Kidney epithelial cell (primary cell): ENCODE measurements around the gene SOX6. TPM values are rescaled to one million over a fixed set of nuclear protein-coding genes. Genes with fewer than 3 reads are reported as not detected.

Experiments
- DNase-seq: peaks from one replicate; pipeline ENCODE4 v3.0.0-alpha.2; 2010; ENCODE audit warnings: low read depth
- H3K27me3 ChIP-seq: 2 replicates; pipeline ENCODE4 v1.6.0; 2011; ENCODE audit warnings: low read length; ENCODE audit not compliant: control insufficient read depth, insufficient read depth
- H3K36me3 ChIP-seq: 2 replicates; pipeline ENCODE4 v1.5.1; 2011; ENCODE audit warnings: low read length; ENCODE audit not compliant: control insufficient read depth, insufficient read depth
- H3K4me3 ChIP-seq: 2 replicates; pipeline ENCODE4 v1.5.1; 2011; ENCODE audit warnings: low read depth, mild to moderate bottlenecking, control low read depth, low read length
- CTCF ChIP-seq: IDR thresholded peaks from 2 replicates; pipeline ENCODE4 v1.5.1; 2011; ENCODE audit warnings: mild to moderate bottlenecking, moderate library complexity, low read length, control low read depth, inconsistent platforms; ENCODE audit not compliant: insufficient read depth, poor library complexity, severe bottlenecking
- total RNA-seq: library from RNA; depleted of rRNA; stranded (reverse); fragments of >200 nt; gene quantifications from 2 replicates; pipeline ENCODE4 v1.2.3, GENCODE V29; 2015

The SOX6 gene
- total RNA-seq, 1 donor from 2014 or later, result 2.7 TPM

GRCh38 chr11:15936011-15936410 is 420.3 kb downstream of the SOX6 start:
- no peak for TF ChIP-seq CTCF
- no peak for DNase-seq

GRCh38 chr11:15935373-15935772 is 421.0 kb downstream of the SOX6 start:
- DNase-seq, result no peak
- H3K27me3 ChIP-seq, result no peaks in the 10 kb centered on the region
- no peaks in the 10 kb centered on the region for H3K36me3 ChIP-seq
- no peak overlapping the region for H3K4me3 ChIP-seq
- TF ChIP-seq CTCF, result no peak

More at GRCh38 chr11:15936011-15936410, 420.3 kb downstream of the SOX6 start:
- H3K36me3 ChIP-seq, result no peaks in the 10 kb centered on the region
- no peaks in the 10 kb centered on the region for H3K27me3 ChIP-seq
- no peak overlapping the region for H3K4me3 ChIP-seq

GRCh38 chr11:15933886-15934625 is 422.3 kb downstream of the SOX6 start:
- no peaks in the 10 kb centered on the region for H3K27me3 ChIP-seq
- no peaks in the 10 kb centered on the region for H3K36me3 ChIP-seq
- no peak overlapping the region for H3K4me3 ChIP-seq
- no peak for TF ChIP-seq CTCF
- DNase-seq, result no peak

- Histone ChIP-seq H3K4me3 (no peak overlapping the region), H3K27me3 (no peaks in the 10 kb centered on the region), H3K36me3 (no peaks in the 10 kb centered on the region)
- no peak for TF ChIP-seq CTCF
- DNase-seq, result no peak
These were observed 423.9 kb downstream of the SOX6 start for GRCh38 chr11:15932417-15932816.

GRCh38 chr11:15931497-15931896 is 424.8 kb downstream of the SOX6 start:
- Histone ChIP-seq H3K36me3 (no peaks in the 10 kb centered on the region), H3K27me3 (no peaks in the 10 kb centered on the region), H3K4me3 (no peak overlapping the region)
- DNase-seq, result no peak
- TF ChIP-seq CTCF, result no peak

GRCh38 chr11:15930442-15931025 is 425.8 kb downstream of the SOX6 start:
- Histone ChIP-seq H3K27me3 (no peaks in the 10 kb centered on the region), H3K36me3 (no peaks in the 10 kb centered on the region), H3K4me3 (no peak overlapping the region)
- no peak for TF ChIP-seq CTCF
- no peak for DNase-seq
